Central memory CD8-positive, alpha-beta T cell (primary cell): ENCODE data around the gene GPRIN1.
"Not testable (repeated sequence)": the region's sequence is repeated elsewhere in the genome, so short reads cannot be mapped to it uniquely, and the experiment has no call there.

Source experiments
- ATAC-seq: fragments of 150-1000 bp; cut with Tn5 transposase; replicated peaks from 2 replicates; pipeline ENCODE4 v1.10.0; 2022; ENCODE audit warnings: mild to moderate bottlenecking, moderate FRiP score, moderate number of reproducible peaks; ENCODE audit not compliant: poor library complexity, severe bottlenecking; ENCODE audit errors: extremely low read depth
- DNase-seq, 2 donors: peaks; one replicate each; pipeline ENCODE4 v3.0.0; 2021; ENCODE audit warnings: low spot score in 2 of 2
- H3K27ac Mint-ChIP-seq: one replicate; pipeline ENCODE4 v1.8.0; 2022; ENCODE audit warnings: low read depth, mild to moderate bottlenecking, moderate library complexity, mixed read lengths
- H3K27me3 Mint-ChIP-seq: one replicate; pipeline ENCODE4 v1.8.0; 2022; ENCODE audit warnings: mixed read lengths
- H3K36me3 Mint-ChIP-seq: one replicate; pipeline ENCODE4 v1.8.0; 2022; ENCODE audit warnings: mild to moderate bottlenecking, moderate library complexity, mixed read lengths; ENCODE audit not compliant: insufficient read depth
- H3K4me1 Mint-ChIP-seq: one replicate; pipeline ENCODE4 v1.8.0; 2022; ENCODE audit warnings: mixed read lengths
- H3K4me3 Mint-ChIP-seq: one replicate; pipeline ENCODE4 v1.8.0; 2022; ENCODE audit warnings: mild to moderate bottlenecking, moderate library complexity, mixed read lengths
- H3K9me3 Mint-ChIP-seq: one replicate; pipeline ENCODE4 v1.8.0; 2022; ENCODE audit warnings: mixed read lengths

GPRIN1 gene

GRCh38 chr5:176562189-176562588 is 47.8 kb downstream of the GPRIN1 start:
- no peak for DNase-seq
- no peaks in the 10 kb centered on the region for H3K36me3 Mint-ChIP-seq
- peaks cover 27% of the 10 kb centered on the region for H3K27me3 Mint-ChIP-seq
- no peak overlapping the region for H3K4me3 Mint-ChIP-seq
- no peak for ATAC-seq
- H3K9me3 Mint-ChIP-seq: no peaks in the 10 kb centered on the region
- peak overlapping the region; percentile 40 for H3K27ac Mint-ChIP-seq
- H3K4me1 Mint-ChIP-seq: peaks cover 16% of the 10 kb centered on the region

- peaks cover 16% of the 10 kb centered on the region for H3K4me1 Mint-ChIP-seq
- H3K9me3 Mint-ChIP-seq: no peaks in the 10 kb centered on the region
- H3K36me3 Mint-ChIP-seq: no peaks in the 10 kb centered on the region
- H3K27ac Mint-ChIP-seq: no peak overlapping the region
- no peak overlapping the region for H3K4me3 Mint-ChIP-seq
- DNase-seq (no peak), ATAC-seq (no peak)
- H3K27me3 Mint-ChIP-seq: peaks cover 20% of the 10 kb centered on the region
Measured at GRCh38 chr5:176561259-176561658, 48.7 kb downstream of the GPRIN1 start.

- H3K4me1 Mint-ChIP-seq: peaks cover 22% of the 10 kb centered on the region
- H3K27ac Mint-ChIP-seq: no peak overlapping the region
- no peaks in the 10 kb centered on the region for H3K36me3 Mint-ChIP-seq
- no peak overlapping the region for H3K4me3 Mint-ChIP-seq
- peaks cover 12% of the 10 kb centered on the region for H3K27me3 Mint-ChIP-seq
- no peak for ATAC-seq
- DNase-seq: no peak
- no peaks in the 10 kb centered on the region for H3K9me3 Mint-ChIP-seq
Measured at GRCh38 chr5:176560364-176560763, 49.6 kb downstream of the GPRIN1 start.

GRCh38 chr5:176559683-176560082 is 50.3 kb downstream of the GPRIN1 start:
- no peaks in the 10 kb centered on the region for H3K9me3 Mint-ChIP-seq
- H3K4me3 Mint-ChIP-seq: no peak overlapping the region
- H3K27me3 Mint-ChIP-seq: peaks cover 12% of the 10 kb centered on the region
- DNase-seq: no peak
- H3K27ac Mint-ChIP-seq: peak overlapping the region; percentile 39
- peaks cover 27% of the 10 kb centered on the region for H3K4me1 Mint-ChIP-seq
- ATAC-seq: no peak
- H3K36me3 Mint-ChIP-seq: no peaks in the 10 kb centered on the region

GRCh38 chr5:176557846-176558245 is 52.1 kb downstream of the GPRIN1 start:
- H3K4me1 Mint-ChIP-seq: peaks cover 29% of the 10 kb centered on the region
- H3K9me3 Mint-ChIP-seq: no peaks in the 10 kb centered on the region
- H3K27ac Mint-ChIP-seq: no peak overlapping the region
- ATAC-seq (no peak), DNase-seq (no peak)
- no peaks in the 10 kb centered on the region for H3K36me3 Mint-ChIP-seq
- H3K27me3 Mint-ChIP-seq: peaks cover 12% of the 10 kb centered on the region
- no peak overlapping the region for H3K4me3 Mint-ChIP-seq

GRCh38 chr5:176553260-176554085 is 56.5 kb downstream of the GPRIN1 start:
- Mint-ChIP-seq H3K27me3 (no peaks in the 10 kb centered on the region), H3K27ac (peak overlapping the region; percentile 56), H3K4me3 (no peak overlapping the region), H3K9me3 (no peaks in the 10 kb centered on the region), H3K36me3 (no peaks in the 10 kb centered on the region), H3K4me1 (peaks cover 31% of the 10 kb centered on the region)
- ATAC-seq (no peak), DNase-seq (no peak)

GRCh38 chr5:176552332-176552869 is 57.6 kb downstream of the GPRIN1 start:
- DNase-seq (no peak), ATAC-seq (no peak)
- no peak overlapping the region for H3K4me3 Mint-ChIP-seq
- H3K9me3 Mint-ChIP-seq: no peaks in the 10 kb centered on the region
- H3K27ac Mint-ChIP-seq: no peak overlapping the region
- H3K27me3 Mint-ChIP-seq: no peaks in the 10 kb centered on the region
- H3K4me1 Mint-ChIP-seq: peaks cover 36% of the 10 kb centered on the region
- H3K36me3 Mint-ChIP-seq: no peaks in the 10 kb centered on the region

GRCh38 chr5:176550937-176551336 is 59.0 kb downstream of the GPRIN1 start:
- H3K36me3 Mint-ChIP-seq, DNase-seq, H3K9me3 Mint-ChIP-seq, H3K27me3 Mint-ChIP-seq, H3K27ac Mint-ChIP-seq, ATAC-seq: not testable (repeated sequence)
- Mint-ChIP-seq H3K4me1 (peaks cover 35% of the 10 kb centered on the region), H3K4me3 (peak overlapping the region; percentile 53)

- ATAC-seq: no peak
- Mint-ChIP-seq H3K27ac (no peak overlapping the region), H3K4me3 (peak overlapping the region; percentile 53), H3K36me3 (peaks cover 3% of the 10 kb centered on the region), H3K9me3 (no peaks in the 10 kb centered on the region), H3K4me1 (peaks cover 36% of the 10 kb centered on the region), H3K27me3 (no peaks in the 10 kb centered on the region)
- DNase-seq: no peak
Measured at GRCh38 chr5:176550275-176550831, 59.6 kb downstream of the GPRIN1 start.

GRCh38 chr5:176549871-176550270 is 60.1 kb downstream of the GPRIN1 start:
- Mint-ChIP-seq H3K4me1 (peaks cover 35% of the 10 kb centered on the region), H3K4me3 (no peak overlapping the region), H3K36me3 (peaks cover 3% of the 10 kb centered on the region), H3K27me3 (no peaks in the 10 kb centered on the region), H3K27ac (no peak overlapping the region), H3K9me3 (no peaks in the 10 kb centered on the region)
- no peak for ATAC-seq
- no peak for DNase-seq

GRCh38 chr5:176548967-176549444 is 61.0 kb downstream of the GPRIN1 start, which contains the start of gene CDHR2:
CDHR2 (plus strand) TSS chr5:176549342; CDS start chr5:176565353, 16,011 bp downstream.
- Mint-ChIP-seq H3K36me3 (peaks cover 5% of the 10 kb centered on the region), H3K4me3 (peak within 1 kb of the TSS; percentile 53), H3K9me3 (no peaks in the 10 kb centered on the region), H3K27ac (peak within 1 kb of the TSS; percentile 16), H3K27me3 (no peaks in the 10 kb centered on the region), H3K4me1 (peaks cover 41% of the 10 kb centered on the region)
- no peak for DNase-seq
- ATAC-seq: no peak

GRCh38 chr5:176547802-176548201 is 62.2 kb downstream of the GPRIN1 start:
- H3K36me3 Mint-ChIP-seq: peaks cover 5% of the 10 kb centered on the region
- ATAC-seq (no peak), DNase-seq (no peak)
- peaks cover 39% of the 10 kb centered on the region for H3K4me1 Mint-ChIP-seq
- H3K27ac Mint-ChIP-seq: peak overlapping the region; percentile 53
- H3K27me3 Mint-ChIP-seq: no peaks in the 10 kb centered on the region
- no peaks in the 10 kb centered on the region for H3K9me3 Mint-ChIP-seq
- no peak overlapping the region for H3K4me3 Mint-ChIP-seq
